H1 (cell line): Measurements from ENCODE around the gene AGFG1. TPM values are rescaled to one million over a fixed set of nuclear protein-coding genes. Genes with fewer than 3 reads are reported as not detected.

ENCODE experiments used
- CTCF ChIA-PET: fragments of 300-600 bp; sonication (Branson Sonifier 250); formaldehyde crosslinking; loops from one replicate; lab custom pipeline; 2021; ENCODE audit not compliant: partially characterized antibody; lab: Charles Lee
- POLR2A ChIA-PET: fragments of 300-600 bp; sonication (Branson Sonifier 250); formaldehyde crosslinking; loops from one replicate; lab custom pipeline; 2021; ENCODE audit warnings: inconsistent platforms; ENCODE audit not compliant: partially characterized antibody; lab: Charles Lee
- DNase-seq, 2 experiments: peaks; one replicate each; pipeline versions ENCODE4 v3.0.0 to v3.0.0-alpha.2; 2010 to 2022; ENCODE audit warnings: low spot score in 2 of 2, low read depth in 1 of 2, mixed read lengths in 1 of 2
- FAIRE-seq: peaks from 2 replicates; lab custom pipeline; 2011; peaks lifted over from hg19 to GRCh38; lab: Jason Lieb, UNC
- H2AFZ ChIP-seq: 2 replicates; pipeline ENCODE4 v1.8.1; 2012; ENCODE audit warnings: low read length, inconsistent platforms
- H2AK5ac ChIP-seq: 2 replicates; pipeline ENCODE4 v1.6.1; 2013; ENCODE audit warnings: low read depth, low read length
- H2BK120ac ChIP-seq: replicated peaks from 2 replicates; pipeline ENCODE3; 2013; ENCODE audit warnings: low read depth, low read length, inconsistent platforms
- H2BK12ac ChIP-seq: 2 replicates; pipeline ENCODE4 v1.6.1; 2013; ENCODE audit warnings: low read depth, low read length
- H2BK15ac ChIP-seq: 2 replicates; pipeline ENCODE4 v1.6.1; 2013; ENCODE audit warnings: low read length
- H2BK20ac ChIP-seq: 2 replicates; pipeline ENCODE4 v1.6.1; 2013; ENCODE audit warnings: low read length
- H2BK5ac ChIP-seq: 2 replicates; pipeline ENCODE4 v1.6.1; 2013; ENCODE audit warnings: low read depth, low read length
- H3K14ac ChIP-seq: 2 replicates; pipeline ENCODE4 v1.6.1; 2013; ENCODE audit warnings: inconsistent platforms; ENCODE audit not compliant: insufficient read length
- H3K18ac ChIP-seq: 2 replicates; pipeline ENCODE4 v1.6.1; 2013; ENCODE audit warnings: low read length; ENCODE audit errors: extremely low read depth
- H3K23ac ChIP-seq: 2 replicates; pipeline ENCODE4 v1.6.1; 2013; ENCODE audit warnings: inconsistent platforms; ENCODE audit not compliant: insufficient read length
- H3K23me2 ChIP-seq: 2 replicates; pipeline ENCODE4 v1.6.1; 2013; ENCODE audit warnings: low read depth, low read length
- H3K27ac ChIP-seq: 2 replicates; pipeline ENCODE4 v1.6.1; 2011; ENCODE audit warnings: low read depth, low read length, inconsistent platforms
- H3K27me3 ChIP-seq, 4 experiments: replicated peaks in 1 of 4; 1 replicate in 1 of 4; 2 replicates in 3 of 4; pipeline versions ENCODE4 v1.6.1 to v1.8.1; 2011 to 2013; ENCODE audit warnings: low read length in 3 of 4, mild to moderate bottlenecking in 3 of 4, inconsistent platforms in 2 of 4, mixed read lengths in 2 of 4, moderate library complexity in 1 of 4; ENCODE audit not compliant: control insufficient read depth in 3 of 4, insufficient read depth in 3 of 4; ENCODE audit errors: extremely low read depth in 1 of 4
- H3K36me3 ChIP-seq, 4 experiments: 2 replicates each; pipeline versions ENCODE4 v1.6.1 to v1.8.1; 2011 to 2013; ENCODE audit warnings: mild to moderate bottlenecking in 4 of 4, low read length in 3 of 4, moderate library complexity in 2 of 4, control low read depth in 1 of 4, inconsistent platforms in 1 of 4; ENCODE audit not compliant: insufficient read depth in 4 of 4, control insufficient read depth in 2 of 4
- H3K4ac ChIP-seq: replicated peaks from 2 replicates; pipeline ENCODE3; 2013; ENCODE audit warnings: low read length, low read depth, mixed read lengths, inconsistent platforms; ENCODE audit not compliant: insufficient read length
- H3K4me1 ChIP-seq, 4 experiments: replicated peaks in 1 of 4; 1 replicate in 1 of 4; 2 replicates in 3 of 4; pipeline versions ENCODE4 v1.6.1 to v1.8.1; 2011 to 2013; ENCODE audit warnings: low read length in 3 of 4, inconsistent platforms in 2 of 4, mixed read lengths in 1 of 4; ENCODE audit not compliant: insufficient read depth in 4 of 4, control insufficient read depth in 3 of 4
- H3K4me2 ChIP-seq, 2 experiments: 2 replicates each; pipeline versions ENCODE4 v1.6.1 to v1.8.1; 2011 to 2013; ENCODE audit warnings: low read depth in 2 of 2, low read length in 2 of 2, control low read depth in 1 of 2, inconsistent platforms in 1 of 2, mild to moderate bottlenecking in 1 of 2; ENCODE audit not compliant: insufficient read depth in 1 of 2
- H3K4me3 ChIP-seq, 4 experiments: fragments of 200-600, 300-600 bp in 1 of 4; sonication (generic), shearing (Covaris generic), sonication (Bioruptor Twin) in 1 of 4; 2 replicates each; pipeline versions ENCODE4 v1.5.1 to v1.8.1; 2011 to 2016; ENCODE audit warnings: low read length in 4 of 4, low read depth in 3 of 4, control low read depth in 2 of 4, inconsistent platforms in 2 of 4, mild to moderate bottlenecking in 2 of 4, mixed read lengths in 1 of 4, moderate library complexity in 1 of 4; ENCODE audit not compliant: insufficient read depth in 2 of 4; ENCODE audit errors: extremely low read depth in 1 of 4
- H3K56ac ChIP-seq: replicated peaks from 2 replicates; pipeline ENCODE3; 2013; ENCODE audit warnings: low read depth, mild to moderate bottlenecking, mixed read lengths, low read length, inconsistent platforms; ENCODE audit not compliant: insufficient read length
- H3K79me1 ChIP-seq: 2 replicates; pipeline ENCODE4 v1.6.1; 2013; ENCODE audit warnings: low read depth, low read length, control low read depth
- H3K79me2 ChIP-seq, 2 experiments: 2 replicates each; pipeline versions ENCODE4 v1.6.1 to v1.8.1; 2012 to 2013; ENCODE audit warnings: low read length in 2 of 2, mild to moderate bottlenecking in 2 of 2, inconsistent platforms in 1 of 2; ENCODE audit not compliant: insufficient read depth in 2 of 2, control insufficient read depth in 1 of 2
- H3K9ac ChIP-seq, 4 experiments: replicated peaks in 1 of 4; 1 replicate in 1 of 4; 2 replicates in 3 of 4; pipeline versions ENCODE4 v1.6.1 to v1.8.1; 2011 to 2013; ENCODE audit warnings: low read depth in 3 of 4, low read length in 3 of 4, control low read depth in 2 of 4, mild to moderate bottlenecking in 2 of 4, moderate library complexity in 2 of 4, inconsistent platforms in 1 of 4; ENCODE audit errors: extremely low read depth in 1 of 4
- H3K9me3 ChIP-seq, 2 experiments: 2 replicates each; pipeline versions ENCODE4 v1.6.1 to v1.8.1; 2012 to 2013; ENCODE audit warnings: mild to moderate bottlenecking in 2 of 2, moderate library complexity in 2 of 2, control low read depth in 1 of 2, inconsistent platforms in 1 of 2, low read depth in 1 of 2, low read length in 1 of 2, mixed read lengths in 1 of 2; ENCODE audit not compliant: insufficient read depth in 2 of 2
- H4K20me1 ChIP-seq, 2 experiments: replicated peaks in 1 of 2; 2 replicates each; pipeline versions ENCODE3 to v1.8.1; 2011 to 2013; ENCODE audit warnings: inconsistent platforms in 2 of 2, low read length in 2 of 2, mild to moderate bottlenecking in 1 of 2; ENCODE audit not compliant: insufficient read depth in 2 of 2, control insufficient read depth in 1 of 2
- H4K5ac ChIP-seq: 2 replicates; pipeline ENCODE4 v1.6.1; 2013; ENCODE audit warnings: low read length, low read depth, mixed read lengths, inconsistent platforms; ENCODE audit not compliant: insufficient read length
- H4K8ac ChIP-seq: 2 replicates; pipeline ENCODE4 v1.8.0; 2013; ENCODE audit warnings: mild to moderate bottlenecking, moderate library complexity, low read length, inconsistent platforms; ENCODE audit not compliant: insufficient read depth; ENCODE audit errors: extremely low read depth
- H4K91ac ChIP-seq: replicated peaks from 2 replicates; pipeline ENCODE3; 2013; ENCODE audit warnings: low read length, mixed read lengths, inconsistent platforms; ENCODE audit not compliant: insufficient read length
- ASH2L ChIP-seq: fragments of 200-600, 300-600 bp; sonication (generic); IDR thresholded peaks from one replicate; pipeline ENCODE4 v1.7.1; 2017; ENCODE audit warnings: low read length
- BACH1 ChIP-seq: IDR thresholded peaks from 2 replicates; pipeline ENCODE4 v1.6.1; 2012; ENCODE audit warnings: low read length, improper control_type of control experiment
- CBX8 ChIP-seq: fragments of 300-800, 300-1000 bp; sonication (generic); IDR thresholded peaks from 2 replicates; pipeline ENCODE4 v1.7.1; 2016; ENCODE audit warnings: low read depth, low read length, borderline replicate concordance
- CEBPB ChIP-seq: IDR thresholded peaks from 2 replicates; pipeline ENCODE4 v1.6.1; 2012; ENCODE audit warnings: low read depth, low read length
- EGR1 ChIP-seq: IDR thresholded peaks from 2 replicates; pipeline ENCODE4 v1.6.1; 2011; ENCODE audit warnings: low read depth, low read length, borderline replicate concordance
- MAFK ChIP-seq: IDR thresholded peaks from 2 replicates; pipeline ENCODE4 v1.6.1; 2012; ENCODE audit warnings: low read depth, mild to moderate bottlenecking, improper control_type of control experiment, low read length
- RBBP5 ChIP-seq: IDR thresholded peaks from 2 replicates; pipeline ENCODE4 v1.7.1; 2012; ENCODE audit warnings: low read depth, mild to moderate bottlenecking, inconsistent platforms, low read length, moderate library complexity, borderline replicate concordance
- SAP30 ChIP-seq: fragments of 300-600 bp; sonication (generic); IDR thresholded peaks from 2 replicates; pipeline ENCODE4 v1.7.1; 2012; ENCODE audit warnings: low read length, moderate library complexity, mild to moderate bottlenecking, inconsistent platforms; ENCODE audit not compliant: insufficient read depth, insufficient replicate concordance
- WGBS, 2 experiments: shearing (Covaris generic) in 1 of 2; methylation state at CpG; one replicate each; pipeline versions ENCODE4 v1.1.6 to v1.1.7; 2013 to 2015; ENCODE audit warnings: low lambda C conversion rate in 2 of 2, mixed read lengths in 2 of 2, inconsistent platforms in 1 of 2, low coverage in 1 of 2, missing lambda C conversion rate in 1 of 2; ENCODE audit not compliant: insufficient replicate concordance in 2 of 2, insufficient coverage in 1 of 2, insufficient read length in 1 of 2; ENCODE audit errors: extremely low coverage in 1 of 2, missing lambda C conversion rate in 1 of 2; 5-methylcytosine and 5-hydroxymethylcytosine counted together
- polyA plus RNA-seq, 7 experiments: library from polyadenylated mRNA; depleted of rRNA in 3 of 7; stranded (reverse) in 5 of 7; unstranded in 2 of 7; fragments of >200 nt in 5 of 7; fragments of 200-250 nt in 2 of 7; gene quantifications; 1 replicate in 5 of 7; 2 replicates in 1 of 7; 4 replicates in 1 of 7; pipeline versions ENCODE4 v1.2.1 to v1.2.3, GENCODE V29; 2011 to 2013; ENCODE audit warnings: missing spikeins in 2 of 7, mixed read lengths in 2 of 7
- total RNA-seq: library from RNA; stranded (reverse); fragmentation: NEBNext Ultra II Directional; extraction: Animal tissue kit (Norgen Biotek cat#: 25700); gene quantifications from 2 replicates; pipeline ENCODE4 v1.2.1, GENCODE V29; 2021
- TF ChIP-seq, protein P1 (sequence below): IDR thresholded peaks from 2 replicates; pipeline ENCODE4 v1.6.1; 2012; ENCODE audit warnings: low read length, inconsistent platforms

The AGFG1 gene
- total and polyA plus RNA-seq, 2 of the 8 experiments (the other 6 are each of a cell fraction or from before 2014, with no cell fraction given): 102 to 147 TPM

DNA sequence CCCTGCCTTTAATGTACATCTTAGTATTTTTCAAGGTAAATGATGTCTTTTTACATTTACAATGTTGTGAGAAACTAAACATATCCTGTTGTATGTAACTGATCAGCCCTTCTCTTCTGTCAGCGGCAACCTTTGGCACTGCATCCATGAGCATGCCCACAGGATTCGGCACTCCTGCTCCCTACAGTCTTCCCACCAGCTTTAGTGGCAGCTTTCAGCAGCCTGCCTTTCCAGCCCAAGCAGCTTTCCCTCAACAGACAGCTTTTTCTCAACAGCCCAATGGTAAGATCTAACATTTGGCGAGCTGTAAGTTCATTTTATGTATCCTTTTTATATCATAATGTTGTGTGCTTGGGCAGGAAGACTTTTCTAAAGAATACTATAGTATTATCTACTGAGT is 79.9 kb downstream of the AGFG1 start:
- TF ChIP-seq EGR1 (no peak), MAFK (no peak), ASH2L (no peak), CBX8 (no peak), SAP30 (no peak), RBBP5 (no peak), CEBPB (no peak), BACH1 (no peak)
- TF ChIP-seq, protein P1, sequence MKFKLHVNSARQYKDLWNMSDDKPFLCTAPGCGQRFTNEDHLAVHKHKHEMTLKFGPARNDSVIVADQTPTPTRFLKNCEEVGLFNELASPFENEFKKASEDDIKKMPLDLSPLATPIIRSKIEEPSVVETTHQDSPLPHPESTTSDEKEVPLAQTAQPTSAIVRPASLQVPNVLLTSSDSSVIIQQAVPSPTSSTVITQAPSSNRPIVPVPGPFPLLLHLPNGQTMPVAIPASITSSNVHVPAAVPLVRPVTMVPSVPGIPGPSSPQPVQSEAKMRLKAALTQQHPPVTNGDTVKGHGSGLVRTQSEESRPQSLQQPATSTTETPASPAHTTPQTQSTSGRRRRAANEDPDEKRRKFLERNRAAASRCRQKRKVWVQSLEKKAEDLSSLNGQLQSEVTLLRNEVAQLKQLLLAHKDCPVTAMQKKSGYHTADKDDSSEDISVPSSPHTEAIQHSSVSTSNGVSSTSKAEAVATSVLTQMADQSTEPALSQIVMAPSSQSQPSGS: no peak
- no peaks in the 10 kb centered on the region for H3K23me2 ChIP-seq
- H2BK20ac ChIP-seq: no peak overlapping the region
- H3K9ac ChIP-seq: no peak overlapping the region
- no peak overlapping the region for H3K14ac ChIP-seq
- no peaks in the 10 kb centered on the region for H4K20me1 ChIP-seq
- H3K36me3 ChIP-seq: peaks cover 3 to 50% (median 8%) of the 10 kb centered on the region in 4 experiments; a peak in 6 of 8 replicates
- no peak overlapping the region for H2AFZ ChIP-seq
- DNase-seq: no peak
- no peak overlapping the region; the same call in 1 of the 2 replicates for H4K8ac ChIP-seq
- no peak overlapping the region for H2BK5ac ChIP-seq
- H3K18ac ChIP-seq: no peak overlapping the region
- no peak for FAIRE-seq
- H3K27ac ChIP-seq: no peak overlapping the region
- no peak overlapping the region for H3K4me2 ChIP-seq
- no peak overlapping the region for H2AK5ac ChIP-seq
- no peaks in the 10 kb centered on the region for H3K27me3 ChIP-seq
- 95% methylated on average over 3 of the region's 3 CpGs; no CpG with 5 or more reads in 1 of the 2 experiments for WGBS, 2 experiments
- H4K91ac ChIP-seq: no peak overlapping the region
- H3K9me3 ChIP-seq: no peaks in the 10 kb centered on the region
- no peak overlapping the region for H3K4me3 ChIP-seq
- ChIA-PET POLR2A (interaction anchor here (0.6 to 0.8 kb wide), 2 partner anchors 9 to 172 kb away, joined by 3 read pairs; no protein-coding TSS in a partner anchor), CTCF (no interaction called here)
- no peaks in the 10 kb centered on the region for H3K79me1 ChIP-seq
- H2BK15ac ChIP-seq: no peak overlapping the region
- no peak overlapping the region for H3K56ac ChIP-seq
- no peaks in the 10 kb centered on the region for H3K4me1 ChIP-seq
- no peak overlapping the region for H4K5ac ChIP-seq
- no peak overlapping the region for H2BK120ac ChIP-seq
- no peak overlapping the region for H2BK12ac ChIP-seq
- no peak overlapping the region for H3K4ac ChIP-seq
- no peak overlapping the region for H3K23ac ChIP-seq
- H3K79me2 ChIP-seq: no peaks in the 10 kb centered on the region; a peak in 1 of 4 replicates
